HepG2 (cell line): Measurements from ENCODE around the gene C9orf50. TPM values are rescaled to one million over a fixed set of nuclear protein-coding genes. Genes with fewer than 3 reads are reported as not detected.

ENCODE experiments used
- EEA1 ChIP-seq: sonication (generic); formaldehyde crosslinking; IDR thresholded peaks from 2 replicates; pipeline ENCODE4 v1.5.1; 2020; ENCODE audit warnings: mild to moderate bottlenecking, missing genetic modification reagents, borderline replicate concordance
- FOXO1 ChIP-seq: sonication (generic); formaldehyde crosslinking; IDR thresholded peaks from 2 replicates; pipeline ENCODE4 v1.4.0; 2020; ENCODE audit warnings: missing genetic modification reagents
- MEIS2 ChIP-seq: sonication (generic); formaldehyde crosslinking; IDR thresholded peaks from 2 replicates; pipeline ENCODE4 v1.9.0; 2021; ENCODE audit warnings: mild to moderate bottlenecking, missing genetic modification reagents
- PAF1 ChIP-seq: IDR thresholded peaks from 2 replicates; pipeline ENCODE4 v1.6.1; 2016; ENCODE audit warnings: missing genetic modification reagents, missing compliant biosample characterization
- SIX1 ChIP-seq: sonication (generic); formaldehyde crosslinking; IDR thresholded peaks from 2 replicates; pipeline ENCODE4 v1.4.0; 2020; ENCODE audit warnings: missing genetic modification reagents, borderline replicate concordance
- TCF7 ChIP-seq: sonication (generic); IDR thresholded peaks from 2 replicates; pipeline ENCODE4 v1.6.1; 2016; ENCODE audit warnings: antibody characterized with exemption, low read depth
- ZNF484 ChIP-seq: sonication (generic); formaldehyde crosslinking; IDR thresholded peaks from 2 replicates; pipeline ENCODE4 v1.5.1; 2020; ENCODE audit warnings: mild to moderate bottlenecking, low read depth, missing genetic modification reagents, borderline replicate concordance
- ZNF878 ChIP-seq: sonication (generic); formaldehyde crosslinking; IDR thresholded peaks from 2 replicates; pipeline ENCODE4 v1.8.1; 2023; ENCODE audit warnings: mild to moderate bottlenecking, missing genetic modification reagents, moderate library complexity
- polyA plus RNA-seq, 8 experiments: library from polyadenylated mRNA; depleted of rRNA in 3 of 8; stranded (reverse) in 7 of 8; unstranded in 1 of 8; fragments of >200 nt; fragmentation: Illumina TruSeq in 4 of 8; extraction: Trizol in 4 of 8; gene quantifications; 2 replicates each; pipeline versions ENCODE4 v1.2.1 to v1.2.3, GENCODE V29; 2011 to 2016; ENCODE audit warnings: low read depth in 4 of 8, missing spikeins in 1 of 8, mixed read lengths in 1 of 8; ENCODE audit not compliant: insufficient read depth in 1 of 8
- total RNA-seq, 5 experiments: library from RNA; depleted of rRNA; stranded (reverse); fragments of >200 nt; fragmentation: Illumina TruSeq; extraction: Trizol; gene quantifications; 2 replicates each; pipeline ENCODE4 v1.2.3, GENCODE V29; 2016; ENCODE audit warnings: low read depth in 1 of 5
- TF ChIP-seq, protein P1 (sequence below): sonication (generic); formaldehyde crosslinking; IDR thresholded peaks from 2 replicates; pipeline ENCODE4 v1.9.0; 2022; ENCODE audit warnings: missing genetic modification reagents, mild to moderate bottlenecking, borderline replicate concordance
- TF ChIP-seq, protein P2 (sequence below): IDR thresholded peaks from 2 replicates; pipeline ENCODE4 v1.6.1; 2016; ENCODE audit warnings: low read depth, missing genetic modification reagents, missing compliant biosample characterization
- TF ChIP-seq, protein P3 (sequence below): sonication (generic); formaldehyde crosslinking; IDR thresholded peaks from 2 replicates; pipeline ENCODE4 v1.4.0; 2020; ENCODE audit warnings: missing genetic modification reagents
- TF ChIP-seq, protein P4 (sequence below): sonication (generic); formaldehyde crosslinking; IDR thresholded peaks from 2 replicates; pipeline ENCODE4 v1.4.0; 2020; ENCODE audit warnings: missing genetic modification reagents, mild to moderate bottlenecking, borderline replicate concordance
- TF ChIP-seq, protein P5 (sequence below): sonication (generic); formaldehyde crosslinking; IDR thresholded peaks from 2 replicates; pipeline ENCODE4 v1.4.0; 2020; ENCODE audit warnings: missing genetic modification reagents, borderline replicate concordance

C9orf50 gene
- total and polyA plus RNA-seq, 2 of the 13 experiments (the other 11 are each of a cell fraction or from before 2014, with no cell fraction given): not detected

DNA sequence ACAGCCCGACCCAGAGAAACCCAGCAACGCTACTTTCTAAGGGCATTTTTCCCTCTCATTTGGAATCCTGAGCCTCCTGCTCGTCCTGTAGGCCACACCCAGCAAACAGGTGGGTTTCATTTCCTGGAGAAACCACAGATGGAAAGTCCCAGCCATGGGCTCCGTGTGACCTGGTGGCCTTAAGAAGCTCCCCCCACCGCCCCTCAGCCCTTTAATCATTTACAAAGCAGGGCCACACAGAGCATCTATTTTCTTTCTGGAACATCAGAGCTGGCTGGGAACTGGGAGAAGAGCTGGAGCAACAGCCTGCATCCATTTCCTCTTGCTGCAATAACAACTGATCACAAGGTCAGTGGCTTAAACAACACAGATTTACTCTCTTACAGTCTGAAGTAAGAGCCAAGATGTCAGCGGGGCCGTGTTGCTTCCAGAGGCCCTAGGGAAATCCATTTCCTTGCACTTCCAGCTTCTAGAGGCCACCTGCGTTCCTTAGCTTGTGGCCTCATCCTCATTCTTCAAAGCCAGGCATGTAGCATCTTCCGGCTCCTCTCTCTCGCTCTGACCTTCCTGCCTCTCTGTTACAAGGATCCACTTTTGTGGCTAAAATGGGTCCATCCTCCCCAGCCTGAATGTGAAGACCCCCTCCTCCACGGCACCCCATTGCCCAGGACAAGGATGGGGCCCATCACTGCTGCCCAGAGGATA, 40.5 kb downstream of the C9orf50 start (continued):
- TF ChIP-seq, protein P1, sequence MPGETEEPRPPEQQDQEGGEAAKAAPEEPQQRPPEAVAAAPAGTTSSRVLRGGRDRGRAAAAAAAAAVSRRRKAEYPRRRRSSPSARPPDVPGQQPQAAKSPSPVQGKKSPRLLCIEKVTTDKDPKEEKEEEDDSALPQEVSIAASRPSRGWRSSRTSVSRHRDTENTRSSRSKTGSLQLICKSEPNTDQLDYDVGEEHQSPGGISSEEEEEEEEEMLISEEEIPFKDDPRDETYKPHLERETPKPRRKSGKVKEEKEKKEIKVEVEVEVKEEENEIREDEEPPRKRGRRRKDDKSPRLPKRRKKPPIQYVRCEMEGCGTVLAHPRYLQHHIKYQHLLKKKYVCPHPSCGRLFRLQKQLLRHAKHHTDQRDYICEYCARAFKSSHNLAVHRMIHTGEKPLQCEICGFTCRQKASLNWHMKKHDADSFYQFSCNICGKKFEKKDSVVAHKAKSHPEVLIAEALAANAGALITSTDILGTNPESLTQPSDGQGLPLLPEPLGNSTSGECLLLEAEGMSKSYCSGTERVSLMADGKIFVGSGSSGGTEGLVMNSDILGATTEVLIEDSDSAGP (CRISPR knock-in tag): peak; percentile 59; the same call in 1 of the 2 replicates
- no peak for TF ChIP-seq PAF1
- TF ChIP-seq, protein P2, sequence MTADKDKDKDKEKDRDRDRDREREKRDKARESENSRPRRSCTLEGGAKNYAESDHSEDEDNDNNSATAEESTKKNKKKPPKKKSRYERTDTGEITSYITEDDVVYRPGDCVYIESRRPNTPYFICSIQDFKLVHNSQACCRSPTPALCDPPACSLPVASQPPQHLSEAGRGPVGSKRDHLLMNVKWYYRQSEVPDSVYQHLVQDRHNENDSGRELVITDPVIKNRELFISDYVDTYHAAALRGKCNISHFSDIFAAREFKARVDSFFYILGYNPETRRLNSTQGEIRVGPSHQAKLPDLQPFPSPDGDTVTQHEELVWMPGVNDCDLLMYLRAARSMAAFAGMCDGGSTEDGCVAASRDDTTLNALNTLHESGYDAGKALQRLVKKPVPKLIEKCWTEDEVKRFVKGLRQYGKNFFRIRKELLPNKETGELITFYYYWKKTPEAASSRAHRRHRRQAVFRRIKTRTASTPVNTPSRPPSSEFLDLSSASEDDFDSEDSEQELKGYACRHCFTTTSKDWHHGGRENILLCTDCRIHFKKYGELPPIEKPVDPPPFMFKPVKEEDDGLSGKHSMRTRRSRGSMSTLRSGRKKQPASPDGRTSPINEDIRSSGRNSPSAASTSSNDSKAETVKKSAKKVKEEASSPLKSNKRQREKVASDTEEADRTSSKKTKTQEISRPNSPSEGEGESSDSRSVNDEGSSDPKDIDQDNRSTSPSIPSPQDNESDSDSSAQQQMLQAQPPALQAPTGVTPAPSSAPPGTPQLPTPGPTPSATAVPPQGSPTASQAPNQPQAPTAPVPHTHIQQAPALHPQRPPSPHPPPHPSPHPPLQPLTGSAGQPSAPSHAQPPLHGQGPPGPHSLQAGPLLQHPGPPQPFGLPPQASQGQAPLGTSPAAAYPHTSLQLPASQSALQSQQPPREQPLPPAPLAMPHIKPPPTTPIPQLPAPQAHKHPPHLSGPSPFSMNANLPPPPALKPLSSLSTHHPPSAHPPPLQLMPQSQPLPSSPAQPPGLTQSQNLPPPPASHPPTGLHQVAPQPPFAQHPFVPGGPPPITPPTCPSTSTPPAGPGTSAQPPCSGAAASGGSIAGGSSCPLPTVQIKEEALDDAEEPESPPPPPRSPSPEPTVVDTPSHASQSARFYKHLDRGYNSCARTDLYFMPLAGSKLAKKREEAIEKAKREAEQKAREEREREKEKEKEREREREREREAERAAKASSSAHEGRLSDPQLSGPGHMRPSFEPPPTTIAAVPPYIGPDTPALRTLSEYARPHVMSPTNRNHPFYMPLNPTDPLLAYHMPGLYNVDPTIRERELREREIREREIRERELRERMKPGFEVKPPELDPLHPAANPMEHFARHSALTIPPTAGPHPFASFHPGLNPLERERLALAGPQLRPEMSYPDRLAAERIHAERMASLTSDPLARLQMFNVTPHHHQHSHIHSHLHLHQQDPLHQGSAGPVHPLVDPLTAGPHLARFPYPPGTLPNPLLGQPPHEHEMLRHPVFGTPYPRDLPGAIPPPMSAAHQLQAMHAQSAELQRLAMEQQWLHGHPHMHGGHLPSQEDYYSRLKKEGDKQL: no peak
- no peak for TF ChIP-seq ZNF878 (CRISPR knock-in tag)
- peak; percentile 20; the same call in 1 of the 2 replicates for TF ChIP-seq MEIS2 (CRISPR knock-in tag)
- TF ChIP-seq EEA1 (CRISPR knock-in tag): no peak
- 0 out of 2 replicates have a peak, but pooled peaks have one; percentile 29 for TF ChIP-seq SIX1 (CRISPR knock-in tag)
- TF ChIP-seq FOXO1 (CRISPR knock-in tag): 0 out of 2 replicates have a peak, but pooled peaks have one; percentile 57
- peak; percentile 15; the same call in 1 of the 2 replicates for TF ChIP-seq TCF7
- TF ChIP-seq, protein P3, sequence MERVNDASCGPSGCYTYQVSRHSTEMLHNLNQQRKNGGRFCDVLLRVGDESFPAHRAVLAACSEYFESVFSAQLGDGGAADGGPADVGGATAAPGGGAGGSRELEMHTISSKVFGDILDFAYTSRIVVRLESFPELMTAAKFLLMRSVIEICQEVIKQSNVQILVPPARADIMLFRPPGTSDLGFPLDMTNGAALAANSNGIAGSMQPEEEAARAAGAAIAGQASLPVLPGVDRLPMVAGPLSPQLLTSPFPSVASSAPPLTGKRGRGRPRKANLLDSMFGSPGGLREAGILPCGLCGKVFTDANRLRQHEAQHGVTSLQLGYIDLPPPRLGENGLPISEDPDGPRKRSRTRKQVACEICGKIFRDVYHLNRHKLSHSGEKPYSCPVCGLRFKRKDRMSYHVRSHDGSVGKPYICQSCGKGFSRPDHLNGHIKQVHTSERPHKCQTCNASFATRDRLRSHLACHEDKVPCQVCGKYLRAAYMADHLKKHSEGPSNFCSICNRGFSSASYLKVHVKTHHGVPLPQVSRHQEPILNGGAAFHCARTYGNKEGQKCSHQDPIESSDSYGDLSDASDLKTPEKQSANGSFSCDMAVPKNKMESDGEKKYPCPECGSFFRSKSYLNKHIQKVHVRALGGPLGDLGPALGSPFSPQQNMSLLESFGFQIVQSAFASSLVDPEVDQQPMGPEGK: peak; percentile 78
- TF ChIP-seq, protein P4, sequence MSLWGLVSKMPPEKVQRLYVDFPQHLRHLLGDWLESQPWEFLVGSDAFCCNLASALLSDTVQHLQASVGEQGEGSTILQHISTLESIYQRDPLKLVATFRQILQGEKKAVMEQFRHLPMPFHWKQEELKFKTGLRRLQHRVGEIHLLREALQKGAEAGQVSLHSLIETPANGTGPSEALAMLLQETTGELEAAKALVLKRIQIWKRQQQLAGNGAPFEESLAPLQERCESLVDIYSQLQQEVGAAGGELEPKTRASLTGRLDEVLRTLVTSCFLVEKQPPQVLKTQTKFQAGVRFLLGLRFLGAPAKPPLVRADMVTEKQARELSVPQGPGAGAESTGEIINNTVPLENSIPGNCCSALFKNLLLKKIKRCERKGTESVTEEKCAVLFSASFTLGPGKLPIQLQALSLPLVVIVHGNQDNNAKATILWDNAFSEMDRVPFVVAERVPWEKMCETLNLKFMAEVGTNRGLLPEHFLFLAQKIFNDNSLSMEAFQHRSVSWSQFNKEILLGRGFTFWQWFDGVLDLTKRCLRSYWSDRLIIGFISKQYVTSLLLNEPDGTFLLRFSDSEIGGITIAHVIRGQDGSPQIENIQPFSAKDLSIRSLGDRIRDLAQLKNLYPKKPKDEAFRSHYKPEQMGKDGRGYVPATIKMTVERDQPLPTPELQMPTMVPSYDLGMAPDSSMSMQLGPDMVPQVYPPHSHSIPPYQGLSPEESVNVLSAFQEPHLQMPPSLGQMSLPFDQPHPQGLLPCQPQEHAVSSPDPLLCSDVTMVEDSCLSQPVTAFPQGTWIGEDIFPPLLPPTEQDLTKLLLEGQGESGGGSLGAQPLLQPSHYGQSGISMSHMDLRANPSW: no peak
- no peak for TF ChIP-seq ZNF484 (CRISPR knock-in tag)
- TF ChIP-seq, protein P5, sequence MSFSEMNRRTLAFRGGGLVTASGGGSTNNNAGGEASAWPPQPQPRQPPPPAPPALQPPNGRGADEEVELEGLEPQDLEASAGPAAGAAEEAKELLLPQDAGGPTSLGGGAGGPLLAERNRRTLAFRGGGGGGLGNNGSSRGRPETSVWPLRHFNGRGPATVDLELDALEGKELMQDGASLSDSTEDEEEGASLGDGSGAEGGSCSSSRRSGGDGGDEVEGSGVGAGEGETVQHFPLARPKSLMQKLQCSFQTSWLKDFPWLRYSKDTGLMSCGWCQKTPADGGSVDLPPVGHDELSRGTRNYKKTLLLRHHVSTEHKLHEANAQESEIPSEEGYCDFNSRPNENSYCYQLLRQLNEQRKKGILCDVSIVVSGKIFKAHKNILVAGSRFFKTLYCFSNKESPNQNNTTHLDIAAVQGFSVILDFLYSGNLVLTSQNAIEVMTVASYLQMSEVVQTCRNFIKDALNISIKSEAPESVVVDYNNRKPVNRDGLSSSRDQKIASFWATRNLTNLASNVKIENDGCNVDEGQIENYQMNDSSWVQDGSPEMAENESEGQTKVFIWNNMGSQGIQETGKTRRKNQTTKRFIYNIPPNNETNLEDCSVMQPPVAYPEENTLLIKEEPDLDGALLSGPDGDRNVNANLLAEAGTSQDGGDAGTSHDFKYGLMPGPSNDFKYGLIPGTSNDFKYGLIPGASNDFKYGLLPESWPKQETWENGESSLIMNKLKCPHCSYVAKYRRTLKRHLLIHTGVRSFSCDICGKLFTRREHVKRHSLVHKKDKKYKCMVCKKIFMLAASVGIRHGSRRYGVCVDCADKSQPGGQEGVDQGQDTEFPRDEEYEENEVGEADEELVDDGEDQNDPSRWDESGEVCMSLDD: no peak
